ENCODE results near the gene BACH2.

DNA sequence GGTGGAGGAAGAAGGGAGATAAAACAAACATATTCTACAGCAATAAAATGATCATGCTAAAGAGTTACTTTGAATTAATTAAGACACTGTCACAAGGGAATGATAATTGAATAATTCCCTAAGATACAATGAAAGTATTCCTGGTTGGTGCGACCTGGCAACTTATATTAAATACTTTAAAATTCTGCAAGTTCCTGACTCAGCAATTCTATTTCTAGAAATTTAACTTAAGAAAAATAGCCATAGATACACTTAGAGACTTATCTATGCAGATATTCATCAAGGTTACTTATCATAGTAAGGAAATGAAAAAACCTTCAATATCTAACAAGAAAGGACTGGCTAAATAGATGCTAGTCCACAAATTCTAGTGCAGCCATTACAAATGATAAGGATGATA, 156.0 kb downstream of the BACH2 start:
- no peak for TF ChIP-seq CTCF (IDR thresholded peaks at IDR 0.05 in 2 of 3, conservative IDR thresholded peaks at IDR 0.05 in 1 of 3; ENCODE audit: borderline replicate concordance in 1 of 3, insufficient read depth in 1 of 3, low read depth in 2 of 3, low read length in 2 of 3)
- TF ChIP-seq, protein P1, sequence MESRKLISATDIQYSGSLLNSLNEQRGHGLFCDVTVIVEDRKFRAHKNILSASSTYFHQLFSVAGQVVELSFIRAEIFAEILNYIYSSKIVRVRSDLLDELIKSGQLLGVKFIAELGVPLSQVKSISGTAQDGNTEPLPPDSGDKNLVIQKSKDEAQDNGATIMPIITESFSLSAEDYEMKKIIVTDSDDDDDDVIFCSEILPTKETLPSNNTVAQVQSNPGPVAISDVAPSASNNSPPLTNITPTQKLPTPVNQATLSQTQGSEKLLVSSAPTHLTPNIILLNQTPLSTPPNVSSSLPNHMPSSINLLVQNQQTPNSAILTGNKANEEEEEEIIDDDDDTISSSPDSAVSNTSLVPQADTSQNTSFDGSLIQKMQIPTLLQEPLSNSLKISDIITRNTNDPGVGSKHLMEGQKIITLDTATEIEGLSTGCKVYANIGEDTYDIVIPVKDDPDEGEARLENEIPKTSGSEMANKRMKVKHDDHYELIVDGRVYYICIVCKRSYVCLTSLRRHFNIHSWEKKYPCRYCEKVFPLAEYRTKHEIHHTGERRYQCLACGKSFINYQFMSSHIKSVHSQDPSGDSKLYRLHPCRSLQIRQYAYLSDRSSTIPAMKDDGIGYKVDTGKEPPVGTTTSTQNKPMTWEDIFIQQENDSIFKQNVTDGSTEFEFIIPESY (IDR thresholded peaks at IDR 0.05; ENCODE audit: extremely low read depth, insufficient replicate concordance, low read length) = no peak
- no peak for TF ChIP-seq CEBPB (IDR thresholded peaks at IDR 0.05; ENCODE audit: low read depth)
- no peak for TF ChIP-seq EZH2phosphoT487 (IDR thresholded peaks at IDR 0.05; ENCODE audit: borderline replicate concordance)
- TF ChIP-seq MAX (IDR thresholded peaks at IDR 0.05) = no peak
- TF ChIP-seq SIN3A (IDR thresholded peaks at IDR 0.05; ENCODE audit: low read depth) = no peak
- no peak for TF ChIP-seq EZH2 (IDR thresholded peaks at IDR 0.05)

Measured in HCT116 (cell line).